HepG2 (cell line): ENCODE data around the gene KRT84. TPM values are rescaled to one million over a fixed set of nuclear protein-coding genes. Genes with fewer than 3 reads are reported as not detected.

Source experiments
- ATAC-seq: fragments of 200-7000 bp; cut with Tn5 transposase; 3 replicates; pipeline ENCODE4 v1.9.1; 2020; ENCODE audit warnings: mild to moderate bottlenecking, moderate library complexity
- BruUV-seq: library from RNA; stranded (reverse); fragments of 400-500 nt; replicated peaks from 2 replicates; lab custom pipeline; 2021; lab: Mats Ljungman, UMichigan
- CTCF ChIA-PET: fragments of 300-600 bp; formaldehyde crosslinking; extraction: SDS; loops from one replicate; lab custom pipeline; 2021; ENCODE audit warnings: low total read pairs, inconsistent platforms, low intra/inter-chr PET ratio; lab: Yijun Ruan, JAX
- POLR2A ChIA-PET: fragments of 350-600 bp; sonication (Branson Sonifier 250); formaldehyde crosslinking; loops from one replicate; lab custom pipeline; 2020; ENCODE audit warnings: antibody characterized with exemption, inconsistent platforms; lab: Yijun Ruan, JAX
- DNase-seq: peaks from one replicate; pipeline ENCODE4 v3.0.0-alpha.2; 2015; ENCODE audit warnings: low spot score
- FAIRE-seq: peaks from 3 replicates; lab custom pipeline; 2011; peaks lifted over from hg19 to GRCh38; lab: Jason Lieb, UNC
- H2AFZ ChIP-seq: one replicate; pipeline ENCODE4 v1.6.1; 2011; ENCODE audit warnings: low read length, inconsistent platforms
- H3K27ac ChIP-seq: fragments of 300-600 bp; 3 replicates; pipeline ENCODE4 v1.8.0; 2011; ENCODE audit warnings: mixed run types, mild to moderate bottlenecking, mixed read lengths, low read length, inconsistent platforms; ENCODE audit not compliant: insufficient read depth; ENCODE audit errors: extremely low read length
- H3K27me3 ChIP-seq, 2 experiments: fragments of 200-600 bp in 1 of 2; 2 replicates in 1 of 2; 3 replicates in 1 of 2; pipeline versions ENCODE4 v1.6.0 to v1.8.0; 2011; ENCODE audit warnings: low read length in 2 of 2, mild to moderate bottlenecking in 2 of 2, moderate library complexity in 2 of 2, inconsistent platforms in 1 of 2; ENCODE audit not compliant: insufficient read depth in 2 of 2, control insufficient read depth in 1 of 2
- H3K36me3 ChIP-seq, 2 experiments: fragments of 200-600 bp in 1 of 2; replicated peaks in 1 of 2; 2 replicates in 1 of 2; 3 replicates in 1 of 2; pipeline versions ENCODE4 v1.5.1 to v1.8.0; 2011; ENCODE audit warnings: low read length in 2 of 2, inconsistent platforms in 1 of 2; ENCODE audit not compliant: insufficient read depth in 2 of 2, control insufficient read depth in 1 of 2
- H3K4me1 ChIP-seq: 2 replicates; pipeline ENCODE4 v1.5.1; 2012; ENCODE audit warnings: low read length, inconsistent platforms; ENCODE audit not compliant: insufficient read depth
- H3K4me2 ChIP-seq: 2 replicates; pipeline ENCODE4 v1.6.0; 2011; ENCODE audit warnings: low read depth, low read length, inconsistent platforms
- H3K4me3 ChIP-seq, 3 experiments: fragments of 200-600 bp in 1 of 3; sonication (generic), shearing (Covaris generic) in 1 of 3; replicated peaks in 1 of 3; 2 replicates each; pipeline ENCODE4 v1.5.1; 2011 to 2016; ENCODE audit warnings: low read length in 3 of 3, inconsistent platforms in 2 of 3, low read depth in 2 of 3, mild to moderate bottlenecking in 2 of 3, control low read depth in 1 of 3, mixed read lengths in 1 of 3; ENCODE audit not compliant: insufficient read depth in 1 of 3
- H3K79me2 ChIP-seq: one replicate; pipeline ENCODE4 v1.6.1; 2011; ENCODE audit warnings: low read length, inconsistent platforms; ENCODE audit not compliant: insufficient read depth
- H3K9ac ChIP-seq: 2 replicates; pipeline ENCODE4 v1.6.0; 2011; ENCODE audit warnings: mild to moderate bottlenecking, low read depth, low read length, inconsistent platforms; ENCODE audit not compliant: insufficient read depth
- H3K9me3 ChIP-seq: 2 replicates; pipeline ENCODE4 v1.5.1; 2012; ENCODE audit warnings: mild to moderate bottlenecking, low read length
- H4K20me1 ChIP-seq: 2 replicates; pipeline ENCODE4 v1.6.0; 2011; ENCODE audit warnings: inconsistent platforms, mild to moderate bottlenecking, low read length, moderate library complexity; ENCODE audit not compliant: insufficient read depth
- FOXJ3 ChIP-seq: sonication (generic); formaldehyde crosslinking; IDR thresholded peaks from 2 replicates; pipeline ENCODE4 v1.4.0; 2020; ENCODE audit warnings: missing genetic modification reagents, mild to moderate bottlenecking, borderline replicate concordance
- HNRNPH1 ChIP-seq: fragments of 200-400 bp; formaldehyde crosslinking; optimal IDR thresholded peaks from 2 replicates; pipeline ENCODE3; 2017; ENCODE audit warnings: mild to moderate bottlenecking, low read depth, low read length
- MIXL1 ChIP-seq: IDR thresholded peaks from 2 replicates; pipeline ENCODE4 v1.6.1; 2016
- ZFX ChIP-seq: sonication (generic); formaldehyde crosslinking; IDR thresholded peaks from 2 replicates; pipeline ENCODE4 v1.4.0; 2020; ENCODE audit warnings: mild to moderate bottlenecking, low read depth, missing genetic modification reagents, moderate library complexity
- ZNF24 ChIP-seq: fragments of 450-650 bp; IDR thresholded peaks from 2 replicates; pipeline ENCODE4 v1.6.1; 2017; ENCODE audit warnings: antibody characterized with exemption, mild to moderate bottlenecking
- ZNF430 ChIP-seq: sonication (generic); formaldehyde crosslinking; IDR thresholded peaks from 2 replicates; pipeline ENCODE4 v1.9.0; 2021; ENCODE audit warnings: mild to moderate bottlenecking, missing genetic modification reagents
- WGBS: methylation state at CpG from one replicate; pipeline ENCODE4 v1.1.6; 2017; ENCODE audit warnings: low lambda C conversion rate; 5-methylcytosine and 5-hydroxymethylcytosine counted together
- in situ Hi-C: cut with HindIII; loops from 2 replicates; pipeline ENCODE4 v1.10.0; 2017; ENCODE audit warnings: low pct_unique_long_range_greater_than_20kb; ENCODE audit not compliant: extremely low pct_ligation_motif_present
- intact Hi-C: fragments of 100-400 bp; cut with micrococcal nuclease; formaldehyde crosslinking; loops from one replicate; pipeline ENCODE4 v1.10.0; 2022; ENCODE audit not compliant: unreplicated experiment
- polyA plus RNA-seq, 8 experiments: library from polyadenylated mRNA; depleted of rRNA in 3 of 8; stranded (reverse) in 7 of 8; unstranded in 1 of 8; fragments of >200 nt; fragmentation: Illumina TruSeq in 4 of 8; extraction: Trizol in 4 of 8; gene quantifications; 2 replicates each; pipeline versions ENCODE4 v1.2.1 to v1.2.3, GENCODE V29; 2011 to 2016; ENCODE audit warnings: low read depth in 4 of 8, missing spikeins in 1 of 8, mixed read lengths in 1 of 8; ENCODE audit not compliant: insufficient read depth in 1 of 8
- total RNA-seq, 5 experiments: library from RNA; depleted of rRNA; stranded (reverse); fragments of >200 nt; fragmentation: Illumina TruSeq; extraction: Trizol; gene quantifications; 2 replicates each; pipeline ENCODE4 v1.2.3, GENCODE V29; 2016; ENCODE audit warnings: low read depth in 1 of 5
- TF ChIP-seq, protein P1 (sequence below): sonication (generic); IDR thresholded peaks from 2 replicates; pipeline ENCODE4 v1.6.1; 2016; ENCODE audit warnings: low read depth, borderline replicate concordance
- TF ChIP-seq, protein P2 (sequence below): sonication (generic); formaldehyde crosslinking; IDR thresholded peaks from 2 replicates; pipeline ENCODE4 v1.5.0; 2020; ENCODE audit warnings: mild to moderate bottlenecking, missing genetic modification reagents

The KRT84 gene
- total and polyA plus RNA-seq, 2 of the 13 experiments (the other 11 are each of a cell fraction or from before 2014, with no cell fraction given) = not detected

DNA sequence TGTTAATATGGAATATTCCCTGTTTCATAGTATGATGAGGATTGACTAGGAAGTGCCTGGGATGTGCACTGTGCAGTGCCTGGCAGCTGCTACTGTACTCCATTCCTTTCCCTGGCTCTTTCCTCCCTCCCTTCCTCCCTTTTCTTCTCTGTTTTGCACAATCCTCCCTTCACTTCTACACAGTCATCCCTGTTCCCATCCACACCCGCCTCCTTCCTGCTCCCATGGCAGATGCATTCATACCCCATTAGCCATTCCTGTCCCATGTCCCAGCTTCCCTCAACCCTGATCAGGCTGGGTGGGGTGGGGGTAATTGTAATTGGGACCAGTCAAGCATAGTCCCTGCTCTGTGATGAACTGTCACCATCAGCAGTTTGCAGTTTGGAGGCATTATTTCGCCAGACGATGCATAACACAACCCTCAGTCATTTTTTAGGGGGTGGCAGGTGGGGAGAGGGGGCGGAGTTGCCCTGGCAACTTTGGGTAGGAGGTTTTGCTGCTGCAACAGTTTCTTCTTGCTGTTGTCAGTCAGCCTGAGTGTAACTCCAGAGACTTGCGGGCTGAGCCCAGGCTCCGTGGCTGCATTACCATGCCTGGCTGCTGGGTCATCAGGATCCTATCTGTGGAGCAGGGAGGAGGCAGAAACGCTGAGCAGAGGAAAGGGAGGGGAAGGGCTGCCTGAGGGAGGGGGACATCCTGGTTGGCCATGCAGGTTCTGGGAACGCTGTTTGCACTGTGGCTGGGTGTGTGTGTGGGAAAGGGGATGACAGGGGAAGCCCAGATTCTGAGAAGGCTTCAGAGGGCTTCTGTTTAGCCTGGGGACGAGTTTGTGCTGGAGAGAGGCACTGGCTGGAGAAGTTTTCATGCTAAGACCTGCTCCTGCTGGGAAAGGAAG is 4.1 kb upstream of the KRT84 start:
- FAIRE-seq = no peak
- intact Hi-C loops = no loop called here
- no peaks in the 10 kb centered on the region for H3K79me2 ChIP-seq

More for the DNA sequence above, 4.1 kb upstream of the KRT84 start:
- in situ Hi-C loops = loop anchor here (5.0 to 25.0 kb wide), 2 partner anchors 488 to 598 kb away; no protein-coding TSS in a partner anchor
- no peak for ATAC-seq
- WGBS = 2% methylated on average over 7 of the region's 9 CpGs
- Histone ChIP-seq H2AFZ (no peak overlapping the region), H3K36me3 (no peaks in the 10 kb centered on the region), H3K9ac (no peak overlapping the region), H3K4me3 (no peak overlapping the region), H3K4me2 (no peak overlapping the region), H3K9me3 (no peaks in the 10 kb centered on the region), H4K20me1 (no peaks in the 10 kb centered on the region), H3K27ac (no peak overlapping the region), H3K4me1 (no peaks in the 10 kb centered on the region), H3K27me3 (peaks cover 0 to 13% of the 10 kb centered on the region in 2 experiments; a peak in 3 of 5 replicates)
- TF ChIP-seq, protein P1, sequence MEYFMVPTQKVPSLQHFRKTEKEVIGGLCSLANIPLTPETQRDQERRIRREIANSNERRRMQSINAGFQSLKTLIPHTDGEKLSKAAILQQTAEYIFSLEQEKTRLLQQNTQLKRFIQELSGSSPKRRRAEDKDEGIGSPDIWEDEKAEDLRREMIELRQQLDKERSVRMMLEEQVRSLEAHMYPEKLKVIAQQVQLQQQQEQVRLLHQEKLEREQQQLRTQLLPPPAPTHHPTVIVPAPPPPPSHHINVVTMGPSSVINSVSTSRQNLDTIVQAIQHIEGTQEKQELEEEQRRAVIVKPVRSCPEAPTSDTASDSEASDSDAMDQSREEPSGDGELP = no peak
- TF ChIP-seq ZNF430 (CRISPR knock-in tag) (no peak), ZFX (CRISPR knock-in tag) (no peak), FOXJ3 (no peak), ZNF24 (no peak), MIXL1 (CRISPR knock-in tag) (no peak), HNRNPH1 (no peak)
- TF ChIP-seq, protein P2, sequence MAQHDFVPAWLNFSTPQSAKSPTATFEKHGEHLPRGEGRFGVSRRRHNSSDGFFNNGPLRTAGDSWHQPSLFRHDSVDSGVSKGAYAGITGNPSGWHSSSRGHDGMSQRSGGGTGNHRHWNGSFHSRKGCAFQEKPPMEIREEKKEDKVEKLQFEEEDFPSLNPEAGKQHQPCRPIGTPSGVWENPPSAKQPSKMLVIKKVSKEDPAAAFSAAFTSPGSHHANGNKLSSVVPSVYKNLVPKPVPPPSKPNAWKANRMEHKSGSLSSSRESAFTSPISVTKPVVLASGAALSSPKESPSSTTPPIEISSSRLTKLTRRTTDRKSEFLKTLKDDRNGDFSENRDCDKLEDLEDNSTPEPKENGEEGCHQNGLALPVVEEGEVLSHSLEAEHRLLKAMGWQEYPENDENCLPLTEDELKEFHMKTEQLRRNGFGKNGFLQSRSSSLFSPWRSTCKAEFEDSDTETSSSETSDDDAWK (CRISPR knock-in tag) = no peak
- POLR2A ChIA-PET = no interaction called here
- no TSS peak for BruUV-seq
- DNase-seq = no peak
- CTCF ChIA-PET = no interaction called here
